Liver (tissue), 9 donors: ENCODE data around the gene LMAN2. TPM values are rescaled to one million over a fixed set of nuclear protein-coding genes. Genes with fewer than 3 reads are reported as not detected.

Source experiments
- DNase-seq: peaks from one replicate; pipeline ENCODE4 v3.0.0-alpha.2; 2017; ENCODE audit warnings: low spot score
- H3K27ac ChIP-seq, 2 donors: one replicate each; pipeline ENCODE4 v1.7.0; 2013; ENCODE audit warnings: inconsistent platforms in 2 of 2, low read length in 2 of 2, control low read depth in 1 of 2, low read depth in 1 of 2, mild to moderate bottlenecking in 1 of 2
- H3K27me3 ChIP-seq, 4 donors: one replicate each; pipeline versions ENCODE4 v1.6.1 to v1.7.0; 2013; ENCODE audit warnings: low read length in 3 of 4, inconsistent platforms in 1 of 4, mild to moderate bottlenecking in 1 of 4, moderate library complexity in 1 of 4; ENCODE audit not compliant: control insufficient read depth in 4 of 4, insufficient read depth in 4 of 4
- H3K36me3 ChIP-seq, 4 donors: one replicate each; pipeline versions ENCODE4 v1.6.1 to v1.7.0; 2013; ENCODE audit warnings: low read length in 3 of 4, mild to moderate bottlenecking in 3 of 4, low read depth in 1 of 4, moderate library complexity in 1 of 4; ENCODE audit not compliant: control insufficient read depth in 4 of 4, insufficient read depth in 3 of 4
- H3K4me1 ChIP-seq, 4 donors: one replicate each; pipeline versions ENCODE4 v1.6.1 to v1.7.0; 2013; ENCODE audit warnings: low read length in 3 of 4, mild to moderate bottlenecking in 3 of 4, moderate library complexity in 1 of 4; ENCODE audit not compliant: control insufficient read depth in 4 of 4, insufficient read depth in 4 of 4
- H3K4me3 ChIP-seq, 3 donors: one replicate each; pipeline versions ENCODE4 v1.6.1 to v1.7.0; 2013; ENCODE audit warnings: low read length in 3 of 3, control low read depth in 1 of 3, low read depth in 1 of 3, mild to moderate bottlenecking in 1 of 3
- H3K9ac ChIP-seq, 2 donors: one replicate each; pipeline ENCODE4 v1.7.0; 2013; ENCODE audit warnings: low read length in 2 of 2, mild to moderate bottlenecking in 2 of 2, moderate library complexity in 2 of 2, control low read depth in 1 of 2, low read depth in 1 of 2
- H3K9me3 ChIP-seq, 4 donors: one replicate each; pipeline versions ENCODE4 v1.6.1 to v1.7.0; 2013; ENCODE audit warnings: low read length in 3 of 4; ENCODE audit not compliant: control insufficient read depth in 4 of 4
- EGR1 ChIP-seq, 2 donors: IDR thresholded peaks; 2 replicates each; pipeline ENCODE4 v1.6.1; 2016 to 2018; ENCODE audit warnings: antibody characterized with exemption in 2 of 2, low read depth in 2 of 2
- FOXA1 ChIP-seq: IDR thresholded peaks from 2 replicates; pipeline ENCODE4 v1.6.1; 2016; ENCODE audit warnings: antibody characterized with exemption
- GABPA ChIP-seq, 2 donors: IDR thresholded peaks in 1 of 2; conservative IDR thresholded peaks in 1 of 2; 2 replicates each; pipeline ENCODE4 v1.6.1; 2016; ENCODE audit warnings: antibody characterized with exemption in 2 of 2, mild to moderate bottlenecking in 1 of 2, moderate library complexity in 1 of 2
- HNF4A ChIP-seq, 2 donors: conservative IDR thresholded peaks; 2 replicates each; pipeline ENCODE4 v1.6.1; 2016; ENCODE audit warnings: antibody characterized with exemption in 2 of 2, mild to moderate bottlenecking in 2 of 2
- HNF4G ChIP-seq: IDR thresholded peaks from 2 replicates; pipeline ENCODE4 v1.6.1; 2016; ENCODE audit warnings: antibody characterized with exemption
- JUND ChIP-seq, 2 donors: IDR thresholded peaks; 2 replicates each; pipeline ENCODE4 v1.6.1; 2016; ENCODE audit warnings: antibody characterized with exemption in 2 of 2
- MAX ChIP-seq: IDR thresholded peaks from 2 replicates; pipeline ENCODE4 v1.6.1; 2016; ENCODE audit warnings: antibody characterized with exemption
- RAD21 ChIP-seq, 2 donors: IDR thresholded peaks; 2 replicates each; pipeline ENCODE4 v1.6.1; 2016; ENCODE audit warnings: antibody characterized with exemption in 2 of 2, mild to moderate bottlenecking in 2 of 2
- RXRA ChIP-seq, 2 donors: IDR thresholded peaks; 2 replicates each; pipeline ENCODE4 v1.6.1; 2017 to 2018; ENCODE audit warnings: antibody characterized with exemption in 2 of 2, mild to moderate bottlenecking in 1 of 2
- SP1 ChIP-seq: IDR thresholded peaks from 2 replicates; pipeline ENCODE4 v1.6.1; 2018; ENCODE audit warnings: antibody characterized with exemption, mild to moderate bottlenecking
- TAF1 ChIP-seq: conservative IDR thresholded peaks from 2 replicates; pipeline ENCODE4 v1.6.1; 2016; ENCODE audit warnings: antibody characterized with exemption, mild to moderate bottlenecking
- YY1 ChIP-seq: IDR thresholded peaks from 2 replicates; pipeline ENCODE4 v1.6.1; 2016; ENCODE audit warnings: antibody characterized with exemption, mild to moderate bottlenecking
- WGBS: extraction: QIAGEN DNeasy Blood & Tissue Kit; methylation state at CpG from one replicate; pipeline ENCODE4 v1.1.7; 2013; 5-methylcytosine and 5-hydroxymethylcytosine counted together
- polyA plus RNA-seq, 2 donors: library from polyadenylated mRNA; stranded (reverse) in 1 of 2; unstranded in 1 of 2; fragments of 200-250 nt in 1 of 2; fragments of >200 nt in 1 of 2; fragmentation: Nextera tagmentation in 1 of 2; extraction: Ambion mirVana in 1 of 2; gene quantifications; one replicate each; pipeline versions ENCODE4 v1.2.1 to v1.2.3, GENCODE V29; 2013 to 2015
- total RNA-seq, 2 donors: library from RNA; depleted of rRNA; stranded (reverse); fragments of >200 nt; gene quantifications; one replicate each; pipeline ENCODE4 v1.2.3, GENCODE V29; 2014
- TF ChIP-seq, protein P1 (sequence below): IDR thresholded peaks from 2 replicates; pipeline ENCODE4 v1.6.1; 2016; ENCODE audit warnings: antibody characterized with exemption
- TF ChIP-seq, protein P2 (sequence below): IDR thresholded peaks from 2 replicates; pipeline ENCODE4 v1.6.1; 2016; ENCODE audit warnings: antibody characterized with exemption
- TF ChIP-seq, protein P3 (sequence below): fragments of 150-350 bp; IDR thresholded peaks from 2 replicates; pipeline ENCODE4 v1.5.1; 2017; ENCODE audit warnings: improper control_type of control experiment, low read depth, low read length; ENCODE audit not compliant: missing input control
- TF ChIP-seq, protein P4 (sequence below): IDR thresholded peaks from 2 replicates; pipeline ENCODE4 v1.6.1; 2016; ENCODE audit warnings: antibody characterized with exemption, mild to moderate bottlenecking
- donor health status: healthy.
- donor health status: healthy.
- donor health status: healthy.
- donor health status: healthy.
- donor health status: healthy.

Gene LMAN2
- total and polyA plus RNA-seq, 4 donors, result 243 to 478 (median 364) TPM

DNA sequence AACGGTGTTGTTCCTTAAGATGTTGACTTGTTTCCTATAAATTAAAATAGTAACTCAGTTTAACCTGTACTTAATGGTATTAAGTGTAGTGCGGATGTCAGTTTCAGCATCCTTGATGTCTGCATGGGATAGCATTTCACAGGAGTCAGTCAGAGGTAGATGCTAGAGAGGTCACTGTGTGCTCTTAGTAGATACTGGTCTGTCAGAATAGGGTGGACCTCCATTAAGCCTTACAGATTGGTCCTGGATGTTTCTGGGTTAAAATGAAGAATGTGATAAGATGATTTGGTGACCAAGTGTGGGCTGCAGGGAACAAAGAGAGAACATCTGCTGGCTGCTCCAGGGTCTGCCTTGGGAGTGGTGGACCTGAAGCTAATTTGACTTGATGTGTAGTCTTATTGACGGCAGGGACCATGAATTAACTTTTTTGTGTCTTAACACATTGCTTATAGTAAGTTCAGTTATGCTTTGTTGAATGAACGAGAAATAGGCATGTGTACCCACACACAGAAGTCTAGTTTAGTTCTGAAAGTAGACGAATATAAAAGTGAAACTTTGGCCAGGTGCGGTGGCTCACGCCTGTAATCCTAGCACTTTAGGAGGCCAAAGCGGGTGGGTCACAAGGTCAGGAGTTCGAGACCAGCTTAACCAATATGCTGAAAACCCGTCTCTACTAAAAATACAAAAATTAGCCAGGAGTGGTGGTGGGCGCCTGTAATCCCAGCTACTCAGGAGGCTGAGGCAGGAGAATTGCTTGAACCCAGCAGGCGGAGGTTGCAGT is 60.5 kb downstream of the LMAN2 start (continued):
- TF ChIP-seq, protein P1, sequence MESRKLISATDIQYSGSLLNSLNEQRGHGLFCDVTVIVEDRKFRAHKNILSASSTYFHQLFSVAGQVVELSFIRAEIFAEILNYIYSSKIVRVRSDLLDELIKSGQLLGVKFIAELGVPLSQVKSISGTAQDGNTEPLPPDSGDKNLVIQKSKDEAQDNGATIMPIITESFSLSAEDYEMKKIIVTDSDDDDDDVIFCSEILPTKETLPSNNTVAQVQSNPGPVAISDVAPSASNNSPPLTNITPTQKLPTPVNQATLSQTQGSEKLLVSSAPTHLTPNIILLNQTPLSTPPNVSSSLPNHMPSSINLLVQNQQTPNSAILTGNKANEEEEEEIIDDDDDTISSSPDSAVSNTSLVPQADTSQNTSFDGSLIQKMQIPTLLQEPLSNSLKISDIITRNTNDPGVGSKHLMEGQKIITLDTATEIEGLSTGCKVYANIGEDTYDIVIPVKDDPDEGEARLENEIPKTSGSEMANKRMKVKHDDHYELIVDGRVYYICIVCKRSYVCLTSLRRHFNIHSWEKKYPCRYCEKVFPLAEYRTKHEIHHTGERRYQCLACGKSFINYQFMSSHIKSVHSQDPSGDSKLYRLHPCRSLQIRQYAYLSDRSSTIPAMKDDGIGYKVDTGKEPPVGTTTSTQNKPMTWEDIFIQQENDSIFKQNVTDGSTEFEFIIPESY, result no peak
- TF ChIP-seq HNF4G, result no peak
- TF ChIP-seq JUND (IDR thresholded peaks at IDR 0.05), result no peak
- TF ChIP-seq SP1, result no peak
- TF ChIP-seq RXRA (IDR thresholded peaks at IDR 0.05), result no peak
- TF ChIP-seq HNF4A (conservative IDR thresholded peaks at IDR 0.05), result no peak
- TF ChIP-seq TAF1, result no peak

DNA sequence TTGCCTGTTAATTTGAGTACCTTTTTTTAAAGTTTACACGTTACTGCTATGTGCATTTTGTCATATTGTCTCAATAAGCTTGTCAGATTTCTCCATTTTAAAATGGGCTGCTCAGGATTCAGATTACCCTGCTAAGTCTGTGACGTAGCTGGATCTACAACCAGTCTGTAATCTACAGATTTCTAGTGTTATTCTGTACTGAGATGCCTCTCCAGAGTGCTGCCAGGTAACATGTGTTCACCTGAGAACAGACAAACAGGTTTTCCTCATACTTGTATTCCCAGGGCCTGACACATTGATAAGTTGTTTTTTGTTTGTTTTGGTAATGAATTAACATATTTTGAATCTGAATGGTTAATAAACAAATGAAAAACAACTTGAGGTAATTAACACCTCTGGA is 63.3 kb downstream of the LMAN2 start:
- Histone ChIP-seq H3K27ac (no peak overlapping the region), H3K9me3 (no peaks in the 10 kb centered on the region), H3K27me3 (no peaks in the 10 kb centered on the region), H3K9ac (no peak overlapping the region), H3K4me3 (no peak overlapping the region), H3K4me1 (no peaks in the 10 kb centered on the region), H3K36me3 (peaks cover 3 to 64% (median 62%) of the 10 kb centered on the region in 4 donors)
- WGBS, result 91% methylated on average over 2 of the region's 2 CpGs
- no peak for DNase-seq
- TF ChIP-seq TAF1 (no peak), EGR1 (IDR thresholded peaks at IDR 0.05; ENCODE audit: low read depth in 2 of 2) (no peak), RXRA (IDR thresholded peaks at IDR 0.05) (no peak), YY1 (no peak), FOXA1 (no peak), JUND (IDR thresholded peaks at IDR 0.05) (no peak), MAX (no peak), GABPA (IDR thresholded peaks at IDR 0.05 in 1 of 2, conservative IDR thresholded peaks at IDR 0.05 in 1 of 2) (no peak), HNF4G (no peak), RAD21 (IDR thresholded peaks at IDR 0.05) (no peak)
- TF ChIP-seq, protein P2, sequence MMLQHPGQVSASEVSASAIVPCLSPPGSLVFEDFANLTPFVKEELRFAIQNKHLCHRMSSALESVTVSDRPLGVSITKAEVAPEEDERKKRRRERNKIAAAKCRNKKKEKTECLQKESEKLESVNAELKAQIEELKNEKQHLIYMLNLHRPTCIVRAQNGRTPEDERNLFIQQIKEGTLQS, result no peak
- TF ChIP-seq, protein P3, sequence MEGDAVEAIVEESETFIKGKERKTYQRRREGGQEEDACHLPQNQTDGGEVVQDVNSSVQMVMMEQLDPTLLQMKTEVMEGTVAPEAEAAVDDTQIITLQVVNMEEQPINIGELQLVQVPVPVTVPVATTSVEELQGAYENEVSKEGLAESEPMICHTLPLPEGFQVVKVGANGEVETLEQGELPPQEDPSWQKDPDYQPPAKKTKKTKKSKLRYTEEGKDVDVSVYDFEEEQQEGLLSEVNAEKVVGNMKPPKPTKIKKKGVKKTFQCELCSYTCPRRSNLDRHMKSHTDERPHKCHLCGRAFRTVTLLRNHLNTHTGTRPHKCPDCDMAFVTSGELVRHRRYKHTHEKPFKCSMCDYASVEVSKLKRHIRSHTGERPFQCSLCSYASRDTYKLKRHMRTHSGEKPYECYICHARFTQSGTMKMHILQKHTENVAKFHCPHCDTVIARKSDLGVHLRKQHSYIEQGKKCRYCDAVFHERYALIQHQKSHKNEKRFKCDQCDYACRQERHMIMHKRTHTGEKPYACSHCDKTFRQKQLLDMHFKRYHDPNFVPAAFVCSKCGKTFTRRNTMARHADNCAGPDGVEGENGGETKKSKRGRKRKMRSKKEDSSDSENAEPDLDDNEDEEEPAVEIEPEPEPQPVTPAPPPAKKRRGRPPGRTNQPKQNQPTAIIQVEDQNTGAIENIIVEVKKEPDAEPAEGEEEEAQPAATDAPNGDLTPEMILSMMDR, result no peak
- TF ChIP-seq, protein P4, sequence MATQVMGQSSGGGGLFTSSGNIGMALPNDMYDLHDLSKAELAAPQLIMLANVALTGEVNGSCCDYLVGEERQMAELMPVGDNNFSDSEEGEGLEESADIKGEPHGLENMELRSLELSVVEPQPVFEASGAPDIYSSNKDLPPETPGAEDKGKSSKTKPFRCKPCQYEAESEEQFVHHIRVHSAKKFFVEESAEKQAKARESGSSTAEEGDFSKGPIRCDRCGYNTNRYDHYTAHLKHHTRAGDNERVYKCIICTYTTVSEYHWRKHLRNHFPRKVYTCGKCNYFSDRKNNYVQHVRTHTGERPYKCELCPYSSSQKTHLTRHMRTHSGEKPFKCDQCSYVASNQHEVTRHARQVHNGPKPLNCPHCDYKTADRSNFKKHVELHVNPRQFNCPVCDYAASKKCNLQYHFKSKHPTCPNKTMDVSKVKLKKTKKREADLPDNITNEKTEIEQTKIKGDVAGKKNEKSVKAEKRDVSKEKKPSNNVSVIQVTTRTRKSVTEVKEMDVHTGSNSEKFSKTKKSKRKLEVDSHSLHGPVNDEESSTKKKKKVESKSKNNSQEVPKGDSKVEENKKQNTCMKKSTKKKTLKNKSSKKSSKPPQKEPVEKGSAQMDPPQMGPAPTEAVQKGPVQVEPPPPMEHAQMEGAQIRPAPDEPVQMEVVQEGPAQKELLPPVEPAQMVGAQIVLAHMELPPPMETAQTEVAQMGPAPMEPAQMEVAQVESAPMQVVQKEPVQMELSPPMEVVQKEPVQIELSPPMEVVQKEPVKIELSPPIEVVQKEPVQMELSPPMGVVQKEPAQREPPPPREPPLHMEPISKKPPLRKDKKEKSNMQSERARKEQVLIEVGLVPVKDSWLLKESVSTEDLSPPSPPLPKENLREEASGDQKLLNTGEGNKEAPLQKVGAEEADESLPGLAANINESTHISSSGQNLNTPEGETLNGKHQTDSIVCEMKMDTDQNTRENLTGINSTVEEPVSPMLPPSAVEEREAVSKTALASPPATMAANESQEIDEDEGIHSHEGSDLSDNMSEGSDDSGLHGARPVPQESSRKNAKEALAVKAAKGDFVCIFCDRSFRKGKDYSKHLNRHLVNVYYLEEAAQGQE, result no peak

Other genes with a start within 250 kb of the LMAN2 start
- 10 to 100 TPM; 25.8 to 34.1 TPM for gene NSD1, start 217.9 kb downstream of the LMAN2 start, total RNA-seq
- gene NSD1, start 217.9 kb downstream of the LMAN2 start, polyA plus RNA-seq, result 10 to 100 TPM in 1 of 2 donors, 1 to 10 TPM in 1; 5.3 to 12.8 TPM
- gene RAB24, start 47.9 kb downstream of the LMAN2 start, total RNA-seq, result 10 to 100 TPM in 1 of 2 donors, 1 to 10 TPM in 1; 8.5 to 10.3 TPM
- gene RAB24, start 47.9 kb downstream of the LMAN2 start, polyA plus RNA-seq, result 10 to 100 TPM; 13.8 to 19.0 TPM
- 10 to 100 TPM; 47.9 to 58.4 TPM for gene PRELID1, start 47.9 kb downstream of the LMAN2 start, total RNA-seq
- 100 to 1,000 TPM; 112 to 200 TPM for gene PRELID1, start 47.9 kb downstream of the LMAN2 start, polyA plus RNA-seq
- 10 to 100 TPM in 1 of 2 donors, 1 to 10 TPM in 1; 6.0 to 36.8 TPM for gene MXD3, start 39.8 kb downstream of the LMAN2 start, total RNA-seq
- gene MXD3, start 39.8 kb downstream of the LMAN2 start, polyA plus RNA-seq, result 1 to 10 TPM; 1.9 to 8.0 TPM
- 10 to 100 TPM; 10.2 to 53.8 TPM for gene RGS14, start 6.3 kb upstream of the LMAN2 start, total RNA-seq
- gene RGS14, start 6.3 kb upstream of the LMAN2 start, polyA plus RNA-seq, result 10 to 100 TPM; 30.7 to 35.8 TPM
- 1 to 10 TPM in 1 of 2 donors, under 1 TPM in 1; 0.23 to 1.0 TPM for gene SLC34A1, start 32.8 kb upstream of the LMAN2 start, total RNA-seq
- gene SLC34A1, start 32.8 kb upstream of the LMAN2 start, polyA plus RNA-seq, result under 1 TPM; 0.33 to 0.60 TPM
- not detected for gene PFN3, start 49.0 kb upstream of the LMAN2 start, total RNA-seq
- gene PFN3, start 49.0 kb upstream of the LMAN2 start, polyA plus RNA-seq, result not detected
- gene F12, start 57.9 kb upstream of the LMAN2 start, total RNA-seq, result 100 to 1,000 TPM in 1 of 2 donors, 10 to 100 TPM in 1; 27.7 to 256 TPM
- gene F12, start 57.9 kb upstream of the LMAN2 start, polyA plus RNA-seq, result 100 to 1,000 TPM; 294 to 328 TPM
- gene GRK6, start 75.0 kb upstream of the LMAN2 start, total RNA-seq, result 10 to 100 TPM; 15.2 to 24.0 TPM
- gene GRK6, start 75.0 kb upstream of the LMAN2 start, polyA plus RNA-seq, result 1 to 10 TPM; 3.1 to 6.4 TPM
- under 1 TPM; 0.17 to 0.37 TPM for gene PRR7, start 95.1 kb upstream of the LMAN2 start, total RNA-seq
- gene PRR7, start 95.1 kb upstream of the LMAN2 start, polyA plus RNA-seq, result 1 to 10 TPM in 1 of 2 donors, under 1 TPM in 1; 0.60 to 1.4 TPM
- 1 to 10 TPM; 2.3 to 4.9 TPM for gene DBN1, start 122.0 kb upstream of the LMAN2 start, total RNA-seq
- gene DBN1, start 122.0 kb upstream of the LMAN2 start, polyA plus RNA-seq, result 1 to 10 TPM; 1.5 to 1.8 TPM
- 10 to 100 TPM in 1 of 2 donors, 1 to 10 TPM in 1; 7.0 to 36.0 TPM for gene PDLIM7, start 145.9 kb upstream of the LMAN2 start, total RNA-seq
- 1 to 10 TPM; 5.5 to 10.0 TPM for gene PDLIM7, start 145.9 kb upstream of the LMAN2 start, polyA plus RNA-seq
- 10 to 100 TPM; 10.2 to 19.2 TPM for gene DOK3, start 158.2 kb upstream of the LMAN2 start, total RNA-seq
- gene DOK3, start 158.2 kb upstream of the LMAN2 start, polyA plus RNA-seq, result 1 to 10 TPM; 1.7 to 2.9 TPM
- gene DDX41, start 165.3 kb upstream of the LMAN2 start, total RNA-seq, result 10 to 100 TPM; 42.4 to 58.5 TPM
- 10 to 100 TPM; 20.4 to 48.7 TPM for gene DDX41, start 165.3 kb upstream of the LMAN2 start, polyA plus RNA-seq
- gene FAM193B, start 202.9 kb upstream of the LMAN2 start, total RNA-seq, result 10 to 100 TPM; 14.3 to 31.8 TPM
- gene FAM193B, start 202.9 kb upstream of the LMAN2 start, polyA plus RNA-seq, result 10 to 100 TPM; 15.5 to 16.2 TPM
- gene TMED9, start 240.5 kb upstream of the LMAN2 start, total RNA-seq, result 100 to 1,000 TPM in 1 of 2 donors, 10 to 100 TPM in 1; 68.8 to 143 TPM
- gene TMED9, start 240.5 kb upstream of the LMAN2 start, polyA plus RNA-seq, result 100 to 1,000 TPM in 1 of 2 donors, 10 to 100 TPM in 1; 66.7 to 234 TPM
- gene B4GALT7, start 248.5 kb upstream of the LMAN2 start, total RNA-seq, result 10 to 100 TPM; 12.6 to 18.7 TPM
- gene B4GALT7, start 248.5 kb upstream of the LMAN2 start, polyA plus RNA-seq, result 10 to 100 TPM in 1 of 2 donors, 1 to 10 TPM in 1; 8.1 to 19.7 TPM